GM18868 (cell line): Measurements from ENCODE around the gene STK17B.
A peak's percentile ranks its signal among the peaks of the same experiment; 100 is the strongest.

ENCODE experiments used
- ATAC-seq: cut with Tn5 transposase; IDR thresholded peaks from one replicate; pipeline ENCODE4 v1.9.1; 2021; ENCODE audit warnings: mild to moderate bottlenecking, moderate library complexity; ENCODE audit not compliant: unreplicated experiment

STK17B gene

GRCh38 chr2:196186266-196186980, 15.0 kb upstream of the STK17B start:
- no peak for ATAC-seq

- ATAC-seq: no peak
These were observed 13.5 kb upstream of the STK17B start for GRCh38 chr2:196184921-196185320.

- ATAC-seq: no peak
These were observed 12.3 kb upstream of the STK17B start for GRCh38 chr2:196183528-196184231.

GRCh38 chr2:196183172-196183473, 11.7 kb upstream of the STK17B start:
- ATAC-seq: no peak

- ATAC-seq: peak; percentile 75
These were observed 11.2 kb upstream of the STK17B start for GRCh38 chr2:196182439-196183171.

DNA sequence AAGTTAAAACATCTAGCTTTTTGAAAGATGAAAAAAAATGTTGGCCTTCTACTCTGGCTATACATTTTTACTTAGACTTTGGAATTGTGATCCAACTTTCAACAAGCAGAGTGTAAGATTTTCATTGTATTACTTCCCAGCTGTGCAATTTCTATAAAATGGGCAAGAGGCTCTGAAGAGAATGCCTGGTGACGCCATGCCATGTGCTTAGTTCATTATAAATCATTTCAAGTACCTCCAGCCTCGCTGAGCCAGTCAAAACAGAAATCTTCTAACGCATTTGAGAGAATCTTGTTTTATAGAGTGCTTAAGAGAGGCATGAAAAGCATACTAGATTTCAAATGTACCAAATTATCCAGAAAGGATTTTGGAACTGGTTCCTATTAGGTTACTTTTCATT, 10.1 kb upstream of the STK17B start:
- no peak for ATAC-seq

GRCh38 chr2:196177124-196177523, 5.7 kb upstream of the STK17B start:
- no peak for ATAC-seq

DNA sequence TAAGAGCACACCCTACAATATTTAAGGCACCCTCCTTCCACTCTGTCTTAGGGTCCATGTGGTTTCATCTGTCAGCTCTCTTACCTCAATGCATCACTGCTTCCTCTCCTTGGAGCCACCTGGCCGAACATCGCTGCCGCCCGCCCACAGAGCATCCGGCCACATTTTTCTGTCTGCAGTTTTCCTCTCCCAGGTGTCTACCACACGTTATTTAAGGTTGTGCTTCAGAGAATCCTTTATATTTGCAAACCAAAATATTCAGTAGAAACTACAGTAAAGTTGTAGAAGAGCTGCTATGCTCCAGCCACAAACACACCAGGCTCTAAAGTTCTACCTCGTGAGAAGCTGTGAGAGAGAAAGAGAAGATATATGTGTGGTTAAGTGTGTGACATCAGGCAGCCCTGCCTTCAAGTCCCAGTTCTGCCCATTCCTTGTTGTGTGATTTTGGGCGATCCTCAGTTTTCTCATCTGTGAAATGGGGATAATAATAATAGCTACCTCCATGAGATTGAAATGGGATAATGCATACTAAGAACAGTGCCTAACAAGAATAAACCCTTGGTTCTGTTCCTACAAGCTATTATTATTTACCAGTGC, 4.9 kb upstream of the STK17B start:
- ATAC-seq: peak; percentile 62

GRCh38 chr2:196174404-196174803, 3.0 kb upstream of the STK17B start:
- no peak for ATAC-seq

DNA sequence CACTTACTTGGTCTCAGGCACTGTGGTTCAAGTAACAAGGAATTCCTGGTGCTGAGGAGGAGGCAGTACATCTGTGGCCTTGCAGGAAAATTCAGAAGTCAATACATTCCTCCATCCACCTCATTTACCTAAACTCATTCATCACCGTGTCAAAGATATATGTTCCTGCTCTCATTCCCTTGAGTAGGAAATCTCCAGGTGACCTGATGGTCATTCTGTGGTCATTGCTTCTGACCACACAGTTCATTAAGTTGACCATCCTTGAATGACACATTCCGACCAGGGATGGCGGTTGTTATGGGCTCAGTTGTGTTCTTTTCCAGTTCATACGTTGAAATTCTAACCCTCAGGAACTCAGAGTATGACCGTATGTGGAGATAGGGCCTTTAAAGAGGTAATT, 2.1 kb upstream of the STK17B start:
- no peak for ATAC-seq

DNA sequence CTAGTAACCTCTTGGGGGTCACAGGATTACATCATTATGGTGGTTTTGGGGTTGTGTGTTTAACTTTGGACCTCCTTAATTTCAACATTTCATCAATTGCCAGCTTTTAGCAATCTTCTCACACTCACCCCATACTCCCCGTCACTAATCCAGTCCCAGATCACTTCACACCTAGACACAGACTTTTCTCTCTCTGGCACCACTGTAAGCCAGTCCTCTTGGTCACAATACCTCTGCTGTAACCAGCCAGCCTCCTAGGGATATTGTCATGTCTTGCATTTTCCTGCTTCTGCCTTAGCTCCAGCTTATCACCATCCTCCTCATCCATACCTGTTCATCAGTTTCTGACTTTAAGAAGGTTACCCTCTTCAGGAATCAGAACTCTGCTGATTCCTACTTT, 1.6 kb upstream of the STK17B start:
- no peak for ATAC-seq

GRCh38 chr2:196171946-196172345, 568 bp upstream of the STK17B start:
- ATAC-seq: no peak

- peak; percentile 1 for ATAC-seq
These were observed 651 bp downstream of the STK17B start for GRCh38 chr2:196170606-196171247.

GRCh38 chr2:196170213-196170605, 1.2 kb downstream of the STK17B start:
- ATAC-seq: peak; percentile 29

DNA sequence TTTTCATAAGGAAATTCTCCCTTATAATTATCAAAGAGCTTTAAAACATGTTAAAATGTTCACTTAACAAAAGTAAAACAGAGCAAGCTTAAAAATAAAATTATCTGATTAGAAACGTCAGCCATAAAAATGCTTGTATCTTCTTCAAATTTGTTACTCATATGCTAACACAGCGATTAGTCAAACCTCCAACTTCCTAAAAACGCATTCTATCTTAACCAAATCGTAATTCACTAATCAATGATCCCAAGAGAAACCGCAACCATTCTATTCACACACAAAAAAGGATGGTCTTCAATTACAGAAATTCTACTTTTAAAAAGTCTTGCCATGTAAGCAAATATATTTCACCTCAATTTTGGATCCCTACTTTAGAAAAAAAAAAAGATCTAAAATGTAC, 1.9 kb downstream of the STK17B start:
- ATAC-seq: no peak

DNA sequence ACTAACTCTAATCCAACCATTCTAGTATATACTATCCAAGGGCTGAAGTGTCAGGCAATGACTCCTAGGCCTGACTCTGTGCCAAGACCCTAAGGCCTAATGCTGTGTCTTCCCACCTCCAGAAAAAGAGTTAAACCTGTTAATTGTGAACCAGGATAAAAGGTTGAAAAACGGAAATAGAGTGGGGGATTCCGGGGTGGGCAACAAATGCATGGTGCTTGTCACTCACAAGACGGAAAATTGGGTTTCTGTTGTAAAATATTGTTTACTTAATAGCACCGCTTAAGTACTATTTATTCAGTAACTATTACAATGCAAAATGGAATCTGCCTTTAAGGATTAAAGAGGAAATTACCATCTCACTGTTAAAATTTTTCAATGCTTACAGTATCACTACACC, 3.2 kb downstream of the STK17B start:
- ATAC-seq: no peak

GRCh38 chr2:196167666-196168065, 3.7 kb downstream of the STK17B start:
- ATAC-seq: no peak

- ATAC-seq: no peak
These were observed 4.5 kb downstream of the STK17B start for GRCh38 chr2:196166876-196167275.

- ATAC-seq: no peak
These were observed 6.4 kb downstream of the STK17B start for GRCh38 chr2:196165016-196165415.

- no peak for ATAC-seq
These were observed 8.1 kb downstream of the STK17B start for GRCh38 chr2:196163285-196163684.

- ATAC-seq: no peak
These were observed 8.7 kb downstream of the STK17B start for GRCh38 chr2:196162586-196163175.
